SW 1271 (cell line): ENCODE results near the gene PGA5.

Experiments
- DNase-seq, 2 experiments: peaks; one replicate each; lab custom pipeline; 2025; lab: John Stamatoyannopoulos, UW

Gene PGA5

DNA sequence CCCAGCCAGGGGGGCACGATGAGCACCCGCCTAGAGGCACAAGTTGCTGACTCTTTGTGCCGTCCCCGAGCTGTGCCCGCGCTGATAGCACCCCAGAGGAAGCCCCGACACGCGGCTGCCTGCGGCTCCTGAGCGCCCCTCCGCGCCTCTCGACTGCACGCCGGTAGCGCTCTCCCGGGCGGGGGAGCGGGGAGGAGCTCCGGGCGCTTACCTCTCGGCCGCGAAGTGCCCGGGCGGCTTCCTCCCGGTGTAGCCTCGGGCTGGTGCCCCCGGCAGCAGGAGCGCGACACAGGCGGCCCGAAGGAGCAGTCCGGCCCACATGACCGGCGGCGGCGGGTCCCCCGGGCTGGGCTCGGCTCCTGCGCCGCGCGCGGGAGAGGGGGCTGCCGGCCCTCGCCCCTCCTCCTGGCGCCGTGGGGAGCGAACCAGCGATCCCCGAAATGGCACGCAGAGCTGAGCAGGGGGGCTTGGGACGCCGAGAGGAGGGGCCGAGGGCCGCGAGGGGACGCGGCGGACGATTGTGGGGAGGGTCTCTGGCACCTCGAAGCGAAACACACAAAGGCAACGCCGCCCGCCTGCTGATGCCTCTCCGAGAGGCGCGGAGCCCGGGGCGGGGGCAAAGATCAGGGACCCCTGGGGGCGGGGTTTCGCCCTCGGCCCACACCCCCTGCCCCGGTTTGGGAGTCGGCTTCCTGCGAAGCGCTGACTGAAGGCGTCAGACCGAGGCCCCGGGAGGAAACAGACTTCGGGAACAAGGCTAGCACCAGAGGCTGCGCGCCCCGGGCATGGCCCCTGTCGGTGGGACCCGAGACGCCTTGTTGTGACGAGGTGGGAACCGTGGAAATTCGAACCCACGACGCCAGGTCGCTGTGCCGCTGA lies 54.0 kb downstream of the PGA5 start, which contains the start of gene VWCE:
TSS of gene VWCE (minus strand) at position 600 of the 879 bp plus-strand sequence. CDS start at position 321, 279 bp downstream.
- DNase-seq: no peak

- no peak for DNase-seq
Observed at GRCh38 chr11:61295596-61295926, 54.6 kb downstream of the PGA5 start.

- DNase-seq: no peak
Observed at GRCh38 chr11:61297341-61297740, 56.4 kb downstream of the PGA5 start.

DNA sequence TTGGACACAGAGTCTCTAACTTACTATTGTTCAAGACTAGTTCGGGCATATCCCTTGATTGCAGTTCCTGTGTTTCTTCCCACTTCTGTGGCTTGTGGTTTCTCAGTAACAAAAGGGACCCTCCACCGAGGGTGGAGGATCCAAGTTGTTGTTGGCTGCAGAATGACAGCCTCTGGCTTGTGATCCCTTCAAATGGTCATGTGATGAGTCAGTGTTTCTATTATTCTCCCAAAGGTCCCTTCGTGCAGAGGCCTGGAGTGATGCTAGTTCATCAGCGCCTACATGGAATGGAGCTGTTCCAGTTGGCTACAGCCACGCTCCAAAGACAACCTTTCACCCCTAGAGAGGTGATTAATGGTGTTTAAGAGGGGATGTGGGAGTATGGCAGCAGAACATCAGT lies 56.8 kb downstream of the PGA5 start:
- no peak for DNase-seq

- DNase-seq: no peak
Observed at GRCh38 chr11:61298663-61299244, 57.8 kb downstream of the PGA5 start.
